Measurements from ENCODE around the gene GRID2.

DNA sequence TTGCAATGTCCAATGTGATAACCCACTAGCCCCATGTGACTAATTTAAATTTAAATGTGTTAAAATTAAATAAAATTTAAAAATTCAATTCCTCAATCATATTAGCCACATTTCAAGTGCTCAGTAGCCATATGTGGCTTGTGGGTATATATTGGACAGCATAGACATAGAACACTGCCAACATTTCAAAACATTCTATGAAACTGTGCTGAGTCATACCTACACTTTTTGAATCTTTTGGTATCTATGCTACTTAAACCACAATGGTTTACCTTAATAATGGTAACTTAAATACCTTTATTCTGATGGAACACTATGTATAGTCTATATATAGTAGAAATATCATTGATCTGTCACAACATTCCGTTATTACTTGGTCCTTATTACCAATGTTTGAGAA lies 1301.4 kb downstream of the GRID2 start:
- TF ChIP-seq, protein P1, sequence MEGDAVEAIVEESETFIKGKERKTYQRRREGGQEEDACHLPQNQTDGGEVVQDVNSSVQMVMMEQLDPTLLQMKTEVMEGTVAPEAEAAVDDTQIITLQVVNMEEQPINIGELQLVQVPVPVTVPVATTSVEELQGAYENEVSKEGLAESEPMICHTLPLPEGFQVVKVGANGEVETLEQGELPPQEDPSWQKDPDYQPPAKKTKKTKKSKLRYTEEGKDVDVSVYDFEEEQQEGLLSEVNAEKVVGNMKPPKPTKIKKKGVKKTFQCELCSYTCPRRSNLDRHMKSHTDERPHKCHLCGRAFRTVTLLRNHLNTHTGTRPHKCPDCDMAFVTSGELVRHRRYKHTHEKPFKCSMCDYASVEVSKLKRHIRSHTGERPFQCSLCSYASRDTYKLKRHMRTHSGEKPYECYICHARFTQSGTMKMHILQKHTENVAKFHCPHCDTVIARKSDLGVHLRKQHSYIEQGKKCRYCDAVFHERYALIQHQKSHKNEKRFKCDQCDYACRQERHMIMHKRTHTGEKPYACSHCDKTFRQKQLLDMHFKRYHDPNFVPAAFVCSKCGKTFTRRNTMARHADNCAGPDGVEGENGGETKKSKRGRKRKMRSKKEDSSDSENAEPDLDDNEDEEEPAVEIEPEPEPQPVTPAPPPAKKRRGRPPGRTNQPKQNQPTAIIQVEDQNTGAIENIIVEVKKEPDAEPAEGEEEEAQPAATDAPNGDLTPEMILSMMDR (optimal IDR thresholded peaks at IDR 0.05 in 1 of 3, IDR thresholded peaks at IDR 0.05 in 1 of 3, conservative IDR thresholded peaks at IDR 0.05 in 1 of 3; ENCODE audit: extremely low read depth in 1 of 3, insufficient read depth in 2 of 3, low read length in 3 of 3): no peak
- no peak for TF ChIP-seq EZH2 (IDR thresholded peaks at IDR 0.05; ENCODE audit: low read length)
